NB4 (cell line): Measurements from ENCODE around the gene INPP4A.

Experiments used
- MYC ChIP-seq: IDR thresholded peaks from 2 replicates; pipeline ENCODE4 v1.6.1; 2011; ENCODE audit warnings: low read depth, low read length
- POLR2A ChIP-seq: IDR thresholded peaks from 2 replicates; pipeline ENCODE4 v1.6.1; 2011; ENCODE audit warnings: mild to moderate bottlenecking; ENCODE audit not compliant: insufficient read length; ENCODE audit errors: extremely low read depth
- TF ChIP-seq, protein P1 (sequence below): IDR thresholded peaks from one replicate; pipeline ENCODE4 v1.5.1; 2012; ENCODE audit warnings: low read depth, low read length
- TF ChIP-seq, protein P2 (sequence below): IDR thresholded peaks from 2 replicates; pipeline ENCODE4 v1.6.1; 2011; ENCODE audit warnings: low read depth, low read length

DNA sequence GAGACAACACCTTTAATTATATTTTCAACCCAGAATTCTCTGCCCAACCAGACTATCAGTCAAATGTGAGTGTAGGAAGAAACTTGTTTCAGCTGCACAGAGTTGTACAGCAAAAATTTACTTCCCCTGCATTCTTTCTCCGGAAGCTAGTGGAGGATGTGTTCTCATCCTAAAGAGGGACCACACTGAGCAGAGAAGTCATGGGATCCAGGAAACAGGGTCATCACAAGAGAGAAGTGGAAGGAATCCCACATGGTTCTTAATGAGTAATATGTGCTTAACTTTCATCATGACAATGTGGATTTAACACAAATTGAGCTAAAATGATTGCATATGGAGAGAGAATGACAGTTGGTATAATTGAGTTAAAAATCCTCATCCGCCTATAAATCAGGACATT, 78.2 kb downstream of the INPP4A start:
- TF ChIP-seq, protein P1, sequence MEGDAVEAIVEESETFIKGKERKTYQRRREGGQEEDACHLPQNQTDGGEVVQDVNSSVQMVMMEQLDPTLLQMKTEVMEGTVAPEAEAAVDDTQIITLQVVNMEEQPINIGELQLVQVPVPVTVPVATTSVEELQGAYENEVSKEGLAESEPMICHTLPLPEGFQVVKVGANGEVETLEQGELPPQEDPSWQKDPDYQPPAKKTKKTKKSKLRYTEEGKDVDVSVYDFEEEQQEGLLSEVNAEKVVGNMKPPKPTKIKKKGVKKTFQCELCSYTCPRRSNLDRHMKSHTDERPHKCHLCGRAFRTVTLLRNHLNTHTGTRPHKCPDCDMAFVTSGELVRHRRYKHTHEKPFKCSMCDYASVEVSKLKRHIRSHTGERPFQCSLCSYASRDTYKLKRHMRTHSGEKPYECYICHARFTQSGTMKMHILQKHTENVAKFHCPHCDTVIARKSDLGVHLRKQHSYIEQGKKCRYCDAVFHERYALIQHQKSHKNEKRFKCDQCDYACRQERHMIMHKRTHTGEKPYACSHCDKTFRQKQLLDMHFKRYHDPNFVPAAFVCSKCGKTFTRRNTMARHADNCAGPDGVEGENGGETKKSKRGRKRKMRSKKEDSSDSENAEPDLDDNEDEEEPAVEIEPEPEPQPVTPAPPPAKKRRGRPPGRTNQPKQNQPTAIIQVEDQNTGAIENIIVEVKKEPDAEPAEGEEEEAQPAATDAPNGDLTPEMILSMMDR: no peak
- TF ChIP-seq POLR2A: no peak
- TF ChIP-seq, protein P2, sequence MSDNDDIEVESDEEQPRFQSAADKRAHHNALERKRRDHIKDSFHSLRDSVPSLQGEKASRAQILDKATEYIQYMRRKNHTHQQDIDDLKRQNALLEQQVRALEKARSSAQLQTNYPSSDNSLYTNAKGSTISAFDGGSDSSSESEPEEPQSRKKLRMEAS: no peak
- no peak for TF ChIP-seq MYC
